ENCODE data around the gene SP2. TPM values are rescaled to one million over a fixed set of nuclear protein-coding genes. Genes with fewer than 3 reads are reported as not detected.
A peak's percentile ranks its signal among the peaks of the same experiment; 100 is the strongest.

The SP2 gene
- total RNA-seq, 1 donor from 2014 or later: 13.5 TPM

DNA sequence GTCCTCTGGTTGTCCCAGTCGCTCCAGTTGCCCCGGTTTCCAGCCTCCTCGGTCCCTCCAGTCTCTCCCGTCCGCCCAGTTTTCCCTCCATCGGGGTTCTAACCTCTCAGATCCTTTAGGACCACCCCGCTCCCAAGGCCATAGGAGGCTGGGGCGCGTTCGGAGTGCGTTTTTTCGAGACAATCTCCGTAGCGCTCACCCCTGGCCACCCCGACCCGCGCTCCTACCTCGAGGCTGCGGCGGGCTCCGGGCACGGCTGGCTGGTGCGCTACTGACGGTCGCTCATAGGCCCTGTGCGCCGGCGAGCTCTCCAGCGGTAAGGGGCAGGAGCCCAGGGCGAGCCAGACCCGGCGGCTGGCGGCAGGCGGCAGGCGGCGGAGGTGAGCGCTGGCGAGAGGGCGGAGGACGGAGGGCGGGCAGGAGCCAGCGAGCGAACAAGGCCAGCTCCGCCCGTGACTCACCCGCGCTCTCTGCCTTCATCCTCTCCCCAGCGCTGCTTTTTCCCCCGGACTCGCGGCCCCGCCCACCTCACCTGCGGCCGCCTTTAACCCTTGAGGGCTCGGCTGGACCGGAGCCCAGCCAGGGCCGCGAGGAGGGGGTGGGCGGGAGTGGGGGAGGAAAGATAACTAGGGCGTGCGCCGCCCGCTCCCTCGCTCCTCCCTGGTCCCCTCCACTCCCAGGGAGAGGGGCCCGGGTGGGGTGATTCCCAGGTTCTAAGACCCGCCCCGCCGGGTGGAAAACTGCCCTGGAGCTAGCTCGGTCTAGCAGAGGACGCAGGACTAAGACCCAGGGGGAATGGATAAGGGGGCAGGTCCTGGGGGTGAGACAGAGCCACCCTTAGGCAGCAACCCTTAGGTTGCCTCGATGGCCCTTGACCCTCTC is 45.1 kb upstream of the SP2 start, which contains the start of gene SP6:
Gene SP6 (minus strand): TSS at position 472 of the 882 bp plus-strand sequence. CDS start 2,734 bp downstream, outside the sequence.
- DNase-seq (ENCODE audit: low spot score): peak; percentile 92
- no peaks in the 10 kb centered on the region for H3K36me3 Mint-ChIP-seq (ENCODE audit: low read depth)
- peak within 1 kb of the TSS; percentile 16 for H3K4me3 Mint-ChIP-seq (ENCODE audit: unreplicated experiment)
- H3K27me3 Mint-ChIP-seq (ENCODE audit: low read depth): peaks cover 61% of the 10 kb centered on the region
- H3K9me3 Mint-ChIP-seq (ENCODE audit: low read depth): no peaks in the 10 kb centered on the region
- peak within 1 kb of the TSS; percentile 57 for H3K27ac Mint-ChIP-seq (ENCODE audit: unreplicated experiment)
- peaks cover 21% of the 10 kb centered on the region for H3K4me1 Mint-ChIP-seq (ENCODE audit: low read depth)
- peak; percentile 63 for TF ChIP-seq CTCF (IDR thresholded peaks at IDR 0.05)

- Mint-ChIP-seq H3K27me3 (ENCODE audit: low read depth) (peaks cover 55% of the 10 kb centered on the region), H3K27ac (ENCODE audit: unreplicated experiment) (no peak overlapping the region), H3K36me3 (ENCODE audit: low read depth) (no peaks in the 10 kb centered on the region), H3K4me1 (ENCODE audit: low read depth) (peaks cover 21% of the 10 kb centered on the region), H3K9me3 (ENCODE audit: low read depth) (no peaks in the 10 kb centered on the region), H3K4me3 (ENCODE audit: unreplicated experiment) (no peak overlapping the region)
- peak; percentile 49 for DNase-seq (ENCODE audit: low spot score)
- no peak for TF ChIP-seq CTCF (IDR thresholded peaks at IDR 0.05)
These were observed 44.3 kb upstream of the SP2 start for GRCh38 chr17:47851764-47852112.

- Mint-ChIP-seq H3K27ac (ENCODE audit: unreplicated experiment) (no peak overlapping the region), H3K4me3 (ENCODE audit: unreplicated experiment) (no peak overlapping the region), H3K9me3 (ENCODE audit: low read depth) (no peaks in the 10 kb centered on the region), H3K27me3 (ENCODE audit: low read depth) (peaks cover 51% of the 10 kb centered on the region), H3K36me3 (ENCODE audit: low read depth) (no peaks in the 10 kb centered on the region), H3K4me1 (ENCODE audit: low read depth) (peaks cover 15% of the 10 kb centered on the region)
- no peak for TF ChIP-seq CTCF (IDR thresholded peaks at IDR 0.05)
- DNase-seq (ENCODE audit: low spot score): peak; percentile 46
These were observed 43.7 kb upstream of the SP2 start for GRCh38 chr17:47852113-47852949.

GRCh38 chr17:47853616-47854015 is 42.4 kb upstream of the SP2 start:
- no peak for TF ChIP-seq CTCF (IDR thresholded peaks at IDR 0.05)
- peaks cover 14% of the 10 kb centered on the region for H3K4me1 Mint-ChIP-seq (ENCODE audit: low read depth)
- no peak overlapping the region for H3K4me3 Mint-ChIP-seq (ENCODE audit: unreplicated experiment)
- H3K27ac Mint-ChIP-seq (ENCODE audit: unreplicated experiment): no peak overlapping the region
- H3K27me3 Mint-ChIP-seq (ENCODE audit: low read depth): peaks cover 51% of the 10 kb centered on the region
- peak; percentile 20 for DNase-seq (ENCODE audit: low spot score)
- no peaks in the 10 kb centered on the region for H3K9me3 Mint-ChIP-seq (ENCODE audit: low read depth)
- H3K36me3 Mint-ChIP-seq (ENCODE audit: low read depth): no peaks in the 10 kb centered on the region

GRCh38 chr17:47855737-47856136 is 40.3 kb upstream of the SP2 start:
- Mint-ChIP-seq H3K4me3 (ENCODE audit: unreplicated experiment) (no peak overlapping the region), H3K36me3 (ENCODE audit: low read depth) (no peaks in the 10 kb centered on the region), H3K4me1 (ENCODE audit: low read depth) (peaks cover 9% of the 10 kb centered on the region), H3K9me3 (ENCODE audit: low read depth) (no peaks in the 10 kb centered on the region), H3K27me3 (ENCODE audit: low read depth) (peaks cover 47% of the 10 kb centered on the region), H3K27ac (ENCODE audit: unreplicated experiment) (no peak overlapping the region)
- no peak for TF ChIP-seq CTCF (IDR thresholded peaks at IDR 0.05)
- peak; percentile 15 for DNase-seq (ENCODE audit: low spot score)

Data from chondrocyte (in vitro differentiated cells).